Measurements from ENCODE around the gene TNPO1.

TNPO1 gene

DNA sequence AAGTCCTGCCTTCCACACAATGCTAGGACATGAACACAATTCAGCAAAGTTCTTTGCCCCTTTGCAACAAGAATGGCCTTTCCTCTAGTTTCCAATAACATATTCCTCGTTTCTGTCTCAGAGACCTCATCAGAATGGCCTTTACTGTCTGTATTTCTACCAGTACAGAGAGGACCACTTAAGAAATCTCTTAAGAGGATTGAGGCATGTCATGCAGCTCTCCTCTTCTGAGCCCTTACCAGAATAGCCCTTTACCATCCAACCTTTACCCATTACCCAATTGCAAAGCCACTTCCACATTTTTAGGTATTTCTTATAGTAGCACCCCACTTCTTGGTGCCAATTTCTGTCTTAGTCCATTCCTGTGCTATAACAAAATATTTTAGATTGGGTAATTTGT lies 20.3 kb downstream of the TNPO1 start:
- Histone ChIP-seq H3K4me1 (ENCODE audit: control insufficient read depth in 2 of 2, insufficient read depth in 2 of 2, low read length in 2 of 2) (peaks cover 0 to 5% of the 10 kb centered on the region in 2 donors), H3K27ac (ENCODE audit: low read depth in 2 of 2, low read length in 2 of 2) (no peak overlapping the region)

DNA sequence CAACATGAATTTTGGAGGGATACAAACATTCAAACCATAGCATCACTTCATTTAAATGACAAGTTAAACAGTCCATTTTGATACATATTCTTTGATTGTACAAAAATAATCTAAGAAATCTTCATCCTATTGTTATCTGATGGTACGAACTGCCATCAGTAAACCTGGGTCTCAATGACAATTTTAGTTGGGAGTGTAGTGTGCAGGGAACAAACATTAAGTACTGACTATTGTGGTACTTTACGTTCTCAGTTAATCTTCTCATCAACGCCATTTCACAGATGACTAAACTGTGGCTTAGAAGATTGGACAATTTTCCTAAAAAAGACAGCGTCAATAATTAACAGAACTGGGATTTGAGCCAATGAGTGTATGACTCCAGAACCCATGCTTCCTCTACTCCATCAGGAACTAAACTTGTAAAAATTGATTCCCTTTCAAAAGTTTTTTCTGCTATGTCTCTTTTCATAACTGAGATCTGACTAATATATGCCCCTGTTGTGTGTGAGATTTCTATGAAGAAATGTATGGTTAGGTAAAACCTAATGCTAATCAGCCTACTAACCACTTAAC lies 21.1 kb downstream of the TNPO1 start:
- Histone ChIP-seq H3K27ac (ENCODE audit: low read depth in 2 of 2, low read length in 2 of 2) (no peak overlapping the region), H3K4me3 (ENCODE audit: low read length in 2 of 2) (no peak overlapping the region), H3K9me3 (ENCODE audit: control insufficient read depth in 2 of 2, low read length in 2 of 2) (no peaks in the 10 kb centered on the region), H3K36me3 (ENCODE audit: control insufficient read depth in 2 of 2, insufficient read depth in 2 of 2, low read length in 2 of 2) (no peaks in the 10 kb centered on the region), H3K9ac (ENCODE audit: low read depth in 1 of 2, low read length in 2 of 2) (no peak overlapping the region), H3K4me1 (ENCODE audit: control insufficient read depth in 2 of 2, insufficient read depth in 2 of 2, low read length in 2 of 2) (peaks cover 0 to 5% of the 10 kb centered on the region in 2 donors), H3K27me3 (ENCODE audit: control insufficient read depth in 2 of 2, insufficient read depth in 2 of 2, low read length in 2 of 2) (no peaks in the 10 kb centered on the region)

More for the DNA sequence above, 20.3 kb downstream of the TNPO1 start:
- no peaks in the 10 kb centered on the region for H3K9me3 ChIP-seq (ENCODE audit: control insufficient read depth in 2 of 2, low read length in 2 of 2)
- H3K4me3 ChIP-seq (ENCODE audit: low read length in 2 of 2): no peak overlapping the region
- H3K27me3 ChIP-seq (ENCODE audit: control insufficient read depth in 2 of 2, insufficient read depth in 2 of 2, low read length in 2 of 2): no peaks in the 10 kb centered on the region
- H3K9ac ChIP-seq (ENCODE audit: low read depth in 1 of 2, low read length in 2 of 2): no peak overlapping the region
- H3K36me3 ChIP-seq (ENCODE audit: control insufficient read depth in 2 of 2, insufficient read depth in 2 of 2, low read length in 2 of 2): no peaks in the 10 kb centered on the region

DNA sequence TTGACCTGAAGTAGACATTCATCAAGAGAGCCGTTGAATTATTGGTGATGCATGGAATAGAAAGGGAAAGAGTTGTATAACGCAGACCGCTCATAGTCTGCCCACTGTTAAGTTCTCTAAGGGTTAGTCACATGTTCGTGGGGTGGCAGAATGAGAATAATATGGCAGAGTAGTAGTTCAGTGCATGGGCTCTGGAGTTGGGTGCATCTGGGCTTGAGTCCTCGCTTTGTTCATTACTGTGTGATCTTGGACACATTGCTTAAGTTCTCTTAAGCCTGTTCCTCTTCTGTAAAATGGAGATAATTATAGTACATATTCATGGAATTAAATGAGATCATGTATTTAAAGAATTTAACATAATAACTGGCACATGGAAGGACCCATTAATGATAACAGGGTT lies 23.6 kb downstream of the TNPO1 start:
- Histone ChIP-seq H3K9ac (ENCODE audit: low read depth in 1 of 2, low read length in 2 of 2) (no peak overlapping the region), H3K27me3 (ENCODE audit: control insufficient read depth in 2 of 2, insufficient read depth in 2 of 2, low read length in 2 of 2) (no peaks in the 10 kb centered on the region), H3K36me3 (ENCODE audit: control insufficient read depth in 2 of 2, insufficient read depth in 2 of 2, low read length in 2 of 2) (no peaks in the 10 kb centered on the region), H3K27ac (ENCODE audit: low read depth in 2 of 2, low read length in 2 of 2) (no peak overlapping the region), H3K4me1 (ENCODE audit: control insufficient read depth in 2 of 2, insufficient read depth in 2 of 2, low read length in 2 of 2) (peaks cover 5% of the 10 kb centered on the region in 2 donors), H3K9me3 (ENCODE audit: control insufficient read depth in 2 of 2, low read length in 2 of 2) (no peaks in the 10 kb centered on the region), H3K4me3 (ENCODE audit: low read length in 2 of 2) (no peak overlapping the region)

DNA sequence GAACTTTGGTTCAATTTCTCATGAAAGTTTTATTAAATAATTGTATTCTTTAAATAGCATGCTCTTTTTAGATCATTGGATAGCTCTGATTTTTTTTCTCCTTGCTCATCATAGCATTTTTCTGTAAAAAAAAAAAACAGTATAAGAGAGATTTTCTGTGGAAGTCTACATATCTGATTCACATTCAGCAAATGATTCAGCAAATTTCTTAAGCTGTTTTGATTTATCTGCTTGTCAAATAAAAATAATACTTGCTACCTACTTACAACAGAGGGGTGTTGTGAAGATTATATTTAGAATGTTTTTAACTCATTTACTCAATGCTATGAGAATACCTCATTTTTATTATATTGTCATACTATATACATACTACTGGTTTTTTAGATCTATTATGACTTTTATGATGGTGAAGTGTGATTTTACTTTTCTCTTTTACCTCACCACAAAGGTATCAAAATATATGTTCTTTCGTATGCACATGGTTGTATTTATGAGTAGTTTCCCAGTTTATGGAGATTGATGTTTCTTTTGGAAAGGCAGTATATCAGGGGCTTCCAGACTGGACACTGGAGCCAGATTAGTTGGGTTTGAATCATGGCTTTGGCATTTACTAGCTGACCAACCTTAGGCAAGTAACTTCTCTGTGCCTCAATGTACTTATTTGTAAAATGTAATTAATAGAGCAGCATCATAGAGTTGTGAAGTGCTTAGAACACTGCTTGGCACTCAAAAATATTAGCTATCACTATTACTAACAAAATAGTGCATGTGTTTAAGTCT lies 25.5 kb downstream of the TNPO1 start:
- Histone ChIP-seq H3K9ac (ENCODE audit: low read depth in 1 of 2, low read length in 2 of 2) (no peak overlapping the region), H3K27me3 (ENCODE audit: control insufficient read depth in 2 of 2, insufficient read depth in 2 of 2, low read length in 2 of 2) (no peaks in the 10 kb centered on the region), H3K4me1 (ENCODE audit: control insufficient read depth in 2 of 2, insufficient read depth in 2 of 2, low read length in 2 of 2) (peaks cover 5% of the 10 kb centered on the region in 2 donors), H3K9me3 (ENCODE audit: control insufficient read depth in 2 of 2, low read length in 2 of 2) (no peaks in the 10 kb centered on the region), H3K4me3 (ENCODE audit: low read length in 2 of 2) (no peak overlapping the region), H3K27ac (ENCODE audit: low read depth in 2 of 2, low read length in 2 of 2) (no peak overlapping the region), H3K36me3 (ENCODE audit: control insufficient read depth in 2 of 2, insufficient read depth in 2 of 2, low read length in 2 of 2) (no peaks in the 10 kb centered on the region)

DNA sequence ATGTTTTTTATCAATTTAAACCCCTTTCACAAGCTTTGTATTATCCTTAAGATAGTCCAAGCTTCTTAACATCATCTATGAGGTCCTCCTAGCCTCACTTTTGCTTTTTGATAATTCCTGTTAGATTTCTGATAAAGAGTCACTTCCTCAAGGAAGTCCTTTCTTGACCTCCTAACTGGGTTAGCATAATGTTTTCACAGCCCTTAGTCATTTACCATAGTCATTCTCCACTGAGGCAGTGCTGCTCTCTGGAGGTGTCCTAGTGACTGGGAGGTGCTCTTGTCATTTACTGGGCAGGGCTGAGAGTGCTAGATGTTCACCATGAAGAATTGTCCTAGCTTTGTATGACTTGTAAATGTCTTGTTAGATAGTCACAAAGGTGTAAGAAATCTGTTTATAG lies 26.4 kb downstream of the TNPO1 start:
- no peaks in the 10 kb centered on the region for H3K9me3 ChIP-seq (ENCODE audit: control insufficient read depth in 2 of 2, low read length in 2 of 2)
- peaks cover 9 to 12% of the 10 kb centered on the region in 2 donors for H3K4me1 ChIP-seq (ENCODE audit: control insufficient read depth in 2 of 2, insufficient read depth in 2 of 2, low read length in 2 of 2)
- no peak overlapping the region for H3K9ac ChIP-seq (ENCODE audit: low read depth in 1 of 2, low read length in 2 of 2)
- H3K27ac ChIP-seq (ENCODE audit: low read depth in 2 of 2, low read length in 2 of 2): no peak overlapping the region
- H3K36me3 ChIP-seq (ENCODE audit: control insufficient read depth in 2 of 2, insufficient read depth in 2 of 2, low read length in 2 of 2): no peaks in the 10 kb centered on the region
- no peaks in the 10 kb centered on the region for H3K27me3 ChIP-seq (ENCODE audit: control insufficient read depth in 2 of 2, insufficient read depth in 2 of 2, low read length in 2 of 2)
- H3K4me3 ChIP-seq (ENCODE audit: low read length in 2 of 2): no peak overlapping the region

DNA sequence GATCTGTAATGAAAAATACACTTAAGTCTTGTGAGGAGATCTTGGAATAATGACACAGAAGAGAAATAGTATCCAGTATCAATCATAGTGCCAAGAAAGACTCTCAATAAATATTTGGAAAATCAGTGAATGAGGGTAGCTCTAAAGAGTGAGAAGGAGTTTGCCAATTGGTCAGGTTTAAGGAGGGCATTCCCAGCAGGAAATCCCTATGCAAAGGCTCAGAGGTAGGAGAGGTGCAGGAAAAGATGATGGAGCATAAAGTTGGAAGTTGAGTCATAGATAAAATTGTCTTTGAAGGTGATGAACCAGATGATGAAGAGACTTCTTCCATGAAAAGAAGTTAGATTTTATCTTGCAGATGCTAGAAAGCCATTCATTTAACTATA lies 27.8 kb downstream of the TNPO1 start:
- no peaks in the 10 kb centered on the region for H3K36me3 ChIP-seq (ENCODE audit: control insufficient read depth in 2 of 2, insufficient read depth in 2 of 2, low read length in 2 of 2)
- H3K4me1 ChIP-seq (ENCODE audit: control insufficient read depth in 2 of 2, insufficient read depth in 2 of 2, low read length in 2 of 2): peaks cover 9 to 10% of the 10 kb centered on the region in 2 donors
- no peak overlapping the region for H3K4me3 ChIP-seq (ENCODE audit: low read length in 2 of 2)
- H3K27me3 ChIP-seq (ENCODE audit: control insufficient read depth in 2 of 2, insufficient read depth in 2 of 2, low read length in 2 of 2): no peaks in the 10 kb centered on the region
- H3K9ac ChIP-seq (ENCODE audit: low read depth in 1 of 2, low read length in 2 of 2): no peak overlapping the region
- no peaks in the 10 kb centered on the region for H3K9me3 ChIP-seq (ENCODE audit: control insufficient read depth in 2 of 2, low read length in 2 of 2)
- no peak overlapping the region for H3K27ac ChIP-seq (ENCODE audit: low read depth in 2 of 2, low read length in 2 of 2)

DNA sequence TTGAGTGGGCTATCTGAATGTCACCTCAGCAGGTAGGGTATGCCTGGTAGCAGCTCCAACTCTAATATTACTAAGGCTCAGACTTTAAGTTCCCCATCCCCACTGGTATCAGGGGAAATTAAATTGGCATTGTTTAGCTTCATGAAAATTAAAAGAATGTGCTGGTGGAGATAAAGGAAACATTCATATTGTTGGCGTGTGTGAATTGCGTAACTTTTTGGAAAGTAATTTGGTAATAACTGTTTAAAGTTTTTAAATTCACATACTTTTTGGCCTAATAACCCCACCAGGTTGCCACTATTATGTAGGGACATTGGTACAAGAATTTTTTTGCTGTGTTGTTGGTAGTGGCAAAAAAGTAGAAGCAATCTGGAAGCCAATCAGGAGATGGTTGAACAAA lies 29.4 kb downstream of the TNPO1 start:
- no peaks in the 10 kb centered on the region for H3K9me3 ChIP-seq (ENCODE audit: control insufficient read depth in 2 of 2, low read length in 2 of 2)
- H3K36me3 ChIP-seq (ENCODE audit: control insufficient read depth in 2 of 2, insufficient read depth in 2 of 2, low read length in 2 of 2): no peaks in the 10 kb centered on the region
- no peak overlapping the region for H3K9ac ChIP-seq (ENCODE audit: low read depth in 1 of 2, low read length in 2 of 2)
- H3K4me1 ChIP-seq (ENCODE audit: control insufficient read depth in 2 of 2, insufficient read depth in 2 of 2, low read length in 2 of 2): peaks cover 16 to 17% of the 10 kb centered on the region in 2 donors
- no peak overlapping the region for H3K4me3 ChIP-seq (ENCODE audit: low read length in 2 of 2)
- no peaks in the 10 kb centered on the region for H3K27me3 ChIP-seq (ENCODE audit: control insufficient read depth in 2 of 2, insufficient read depth in 2 of 2, low read length in 2 of 2)
- H3K27ac ChIP-seq (ENCODE audit: low read depth in 2 of 2, low read length in 2 of 2): no peak overlapping the region

DNA sequence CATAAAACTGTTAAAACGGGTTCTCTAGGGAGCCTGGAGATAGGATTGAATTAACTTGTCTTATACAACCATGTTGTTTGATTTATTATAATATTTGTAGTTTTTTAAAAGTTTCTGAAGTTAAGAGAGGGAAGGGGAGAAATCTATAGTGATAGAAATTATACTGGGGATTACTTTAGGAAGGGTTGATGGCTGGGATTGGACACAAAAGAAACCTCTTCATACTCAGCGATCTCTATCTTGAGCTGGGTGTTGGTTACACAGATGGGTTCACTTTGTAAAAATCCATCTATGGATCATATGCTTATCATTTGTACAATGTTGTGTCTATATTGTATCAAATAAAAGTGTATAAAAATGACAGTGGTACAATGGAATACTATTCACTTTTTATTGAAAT lies 30.0 kb downstream of the TNPO1 start:
- Histone ChIP-seq H3K36me3 (ENCODE audit: control insufficient read depth in 2 of 2, insufficient read depth in 2 of 2, low read length in 2 of 2) (no peaks in the 10 kb centered on the region), H3K9ac (ENCODE audit: low read depth in 1 of 2, low read length in 2 of 2) (no peak overlapping the region), H3K27me3 (ENCODE audit: control insufficient read depth in 2 of 2, insufficient read depth in 2 of 2, low read length in 2 of 2) (no peaks in the 10 kb centered on the region), H3K4me1 (ENCODE audit: control insufficient read depth in 2 of 2, insufficient read depth in 2 of 2, low read length in 2 of 2) (peaks cover 18 to 19% of the 10 kb centered on the region in 2 donors), H3K9me3 (ENCODE audit: control insufficient read depth in 2 of 2, low read length in 2 of 2) (no peaks in the 10 kb centered on the region), H3K4me3 (ENCODE audit: low read length in 2 of 2) (no peak overlapping the region), H3K27ac (ENCODE audit: low read depth in 2 of 2, low read length in 2 of 2) (no peak overlapping the region)

DNA sequence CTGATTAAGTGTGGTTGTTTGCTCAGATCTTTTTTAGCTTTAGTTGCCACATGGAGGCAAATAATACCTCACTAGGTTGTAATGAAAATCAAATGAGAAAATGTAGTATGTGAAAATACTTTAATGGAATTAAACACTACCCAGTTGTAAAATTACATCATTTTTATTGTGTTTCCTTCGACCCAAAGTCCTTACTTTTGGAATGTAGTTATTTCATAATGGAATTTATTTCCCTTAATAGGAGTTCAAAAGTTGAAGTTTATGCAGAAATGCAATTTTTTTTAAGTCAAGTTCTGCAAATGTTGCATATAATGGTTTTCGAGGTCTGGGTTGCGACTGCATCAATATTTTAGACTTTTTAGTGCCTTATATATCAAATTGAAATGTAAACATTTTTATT lies 31.0 kb downstream of the TNPO1 start:
- no peaks in the 10 kb centered on the region for H3K36me3 ChIP-seq (ENCODE audit: control insufficient read depth in 2 of 2, insufficient read depth in 2 of 2, low read length in 2 of 2)
- peak overlapping the region in 1 of 2 donors; percentile 81 for H3K9ac ChIP-seq (ENCODE audit: low read depth in 1 of 2, low read length in 2 of 2)
- peak overlapping the region; percentile 89 to 94 for H3K4me3 ChIP-seq (ENCODE audit: low read length in 2 of 2)
- no peak overlapping the region for H3K27ac ChIP-seq (ENCODE audit: low read depth in 2 of 2, low read length in 2 of 2)
- H3K4me1 ChIP-seq (ENCODE audit: control insufficient read depth in 2 of 2, insufficient read depth in 2 of 2, low read length in 2 of 2): peaks cover 19 to 20% of the 10 kb centered on the region in 2 donors
- no peaks in the 10 kb centered on the region for H3K27me3 ChIP-seq (ENCODE audit: control insufficient read depth in 2 of 2, insufficient read depth in 2 of 2, low read length in 2 of 2)
- H3K9me3 ChIP-seq (ENCODE audit: control insufficient read depth in 2 of 2, low read length in 2 of 2): no peaks in the 10 kb centered on the region

DNA sequence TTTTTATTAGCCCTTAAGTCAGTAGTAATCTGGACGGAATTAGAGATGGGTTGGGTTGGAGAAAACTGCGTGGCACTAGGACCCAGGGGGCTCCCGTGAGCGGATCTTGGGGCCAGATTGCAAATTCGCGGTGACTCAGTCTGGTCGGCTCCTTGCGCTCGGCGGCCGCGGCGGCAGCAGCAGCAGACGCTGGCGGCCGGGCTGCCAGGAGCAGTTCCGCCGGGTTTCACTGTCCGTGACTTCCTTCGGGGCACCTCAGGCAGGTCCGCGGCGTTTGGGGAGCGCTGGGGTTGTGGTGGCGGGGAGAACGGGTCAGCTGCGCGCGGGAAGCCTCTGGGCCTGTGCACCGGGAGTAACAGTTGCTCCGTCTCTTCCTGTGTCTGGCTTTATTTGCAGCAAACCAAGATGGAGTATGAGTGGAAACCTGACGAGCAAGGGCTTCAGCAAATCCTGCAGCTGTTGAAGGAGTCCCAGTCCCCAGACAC lies 31.6 kb downstream of the TNPO1 start:
- H3K4me1 ChIP-seq (ENCODE audit: control insufficient read depth in 2 of 2, insufficient read depth in 2 of 2, low read length in 2 of 2): peaks cover 19 to 20% of the 10 kb centered on the region in 2 donors
- H3K36me3 ChIP-seq (ENCODE audit: control insufficient read depth in 2 of 2, insufficient read depth in 2 of 2, low read length in 2 of 2): peaks cover 0 to 3% of the 10 kb centered on the region in 2 donors
- H3K9me3 ChIP-seq (ENCODE audit: control insufficient read depth in 2 of 2, low read length in 2 of 2): no peaks in the 10 kb centered on the region
- H3K27ac ChIP-seq (ENCODE audit: low read depth in 2 of 2, low read length in 2 of 2): peak overlapping the region; percentile 91 to 94
- H3K9ac ChIP-seq (ENCODE audit: low read depth in 1 of 2, low read length in 2 of 2): peak overlapping the region; percentile 81 to 86
- peak overlapping the region; percentile 89 to 94 for H3K4me3 ChIP-seq (ENCODE audit: low read length in 2 of 2)
- H3K27me3 ChIP-seq (ENCODE audit: control insufficient read depth in 2 of 2, insufficient read depth in 2 of 2, low read length in 2 of 2): no peaks in the 10 kb centered on the region
